ENCODE measurements around the gene POLQ.
"Not testable (repeated sequence)": the region's sequence is repeated elsewhere in the genome, so short reads cannot be mapped to it uniquely, and the experiment has no call there.

The POLQ gene

DNA sequence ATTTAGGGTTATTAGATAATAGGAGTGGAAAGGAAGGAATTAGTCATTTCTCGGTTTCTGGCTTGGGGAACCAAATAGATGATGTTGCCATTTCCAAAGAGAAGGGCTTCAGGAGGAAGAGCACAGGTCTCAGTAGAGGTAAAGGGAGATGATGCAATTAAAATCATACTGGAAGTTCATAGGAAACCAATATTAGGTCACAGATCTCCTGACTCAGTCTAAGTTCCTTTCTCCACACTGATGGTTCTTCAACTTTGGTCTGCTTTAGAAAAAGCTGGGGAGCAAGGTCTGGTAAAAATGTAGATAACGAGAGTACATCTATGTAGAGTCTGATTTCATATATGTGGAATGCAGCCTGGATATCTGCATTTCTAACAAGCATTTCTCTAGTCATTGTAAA, 130.9 kb downstream of the POLQ start:
- DNase-seq, result no peak

DNA sequence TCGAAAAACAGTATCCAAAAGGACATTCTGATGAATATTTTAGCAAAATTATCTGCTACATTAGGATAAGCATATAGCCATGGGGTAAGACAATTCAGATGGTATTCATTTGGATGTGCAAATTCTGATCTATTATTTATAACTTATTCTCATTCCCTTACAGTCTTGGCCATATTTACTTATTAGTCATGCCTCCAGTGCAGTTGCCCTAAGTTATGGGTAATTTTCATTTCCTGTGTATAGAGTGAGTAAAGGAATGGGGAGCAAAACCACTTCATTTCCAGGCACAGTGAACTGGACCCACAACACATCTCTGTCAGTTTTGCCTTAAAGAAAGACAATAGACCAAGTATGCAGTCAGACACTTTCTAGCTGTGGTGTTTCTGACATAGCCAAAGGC, 134.3 kb downstream of the POLQ start:
- no peak for DNase-seq

DNA sequence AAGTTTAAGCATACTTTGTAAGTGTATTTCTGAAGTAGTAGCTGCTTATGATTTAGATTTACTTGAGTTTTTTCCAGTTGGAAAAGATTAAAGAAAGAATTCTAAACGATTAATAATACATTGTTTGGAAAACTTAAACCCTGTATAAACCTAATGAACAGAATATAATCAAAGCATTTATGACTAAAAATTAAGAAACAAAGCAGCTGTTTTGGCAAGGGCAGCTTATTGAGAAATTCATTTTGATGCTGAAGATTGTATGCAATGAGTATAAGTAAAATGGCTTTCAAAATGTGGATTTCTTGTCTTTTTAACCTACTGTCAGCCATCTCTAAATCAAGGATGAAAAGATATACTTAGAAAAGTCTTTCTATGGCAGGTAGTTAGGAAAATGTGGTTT, 140.2 kb downstream of the POLQ start:
- no peak for DNase-seq

DNA sequence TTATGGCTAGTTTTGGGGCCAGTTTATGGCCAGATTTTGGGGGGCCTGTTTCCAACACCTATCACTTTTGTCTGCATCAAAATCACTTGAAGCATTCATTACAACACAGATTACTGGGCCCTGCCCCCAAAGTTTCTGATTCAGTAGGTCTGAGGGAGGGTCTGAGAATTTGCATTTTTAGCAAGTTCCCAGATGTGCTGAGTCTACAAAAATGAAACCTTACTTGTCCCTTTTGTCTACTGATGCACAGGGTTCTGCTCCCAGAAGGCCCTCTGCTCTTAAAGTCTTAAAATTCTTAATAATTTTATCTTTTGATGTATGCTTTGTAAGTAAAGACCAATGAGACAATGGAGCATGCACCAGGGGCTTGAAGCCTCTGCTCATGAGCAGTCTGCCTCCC, 146.0 kb downstream of the POLQ start:
- DNase-seq, result no peak

DNA sequence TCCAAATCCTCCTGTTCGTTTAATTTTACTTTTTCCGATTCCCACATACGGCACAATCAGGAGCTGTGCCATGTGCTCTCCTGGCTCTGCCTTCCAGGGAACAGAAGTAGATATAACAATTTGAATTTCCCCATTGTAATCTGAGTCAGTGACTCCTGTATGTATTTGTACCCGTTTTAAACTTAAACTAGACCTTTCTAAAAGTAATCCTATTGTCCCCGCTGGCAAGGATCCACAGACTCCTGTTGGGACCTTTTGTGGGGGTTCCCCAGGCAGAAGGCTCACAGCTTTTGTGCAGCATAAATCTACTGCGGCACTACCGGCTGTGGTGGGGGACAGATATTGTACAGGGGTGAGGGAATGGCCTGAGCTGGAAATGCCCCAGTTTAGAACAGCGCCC, 147.7 kb downstream of the POLQ start:
- not testable (repeated sequence) for DNase-seq

DNA sequence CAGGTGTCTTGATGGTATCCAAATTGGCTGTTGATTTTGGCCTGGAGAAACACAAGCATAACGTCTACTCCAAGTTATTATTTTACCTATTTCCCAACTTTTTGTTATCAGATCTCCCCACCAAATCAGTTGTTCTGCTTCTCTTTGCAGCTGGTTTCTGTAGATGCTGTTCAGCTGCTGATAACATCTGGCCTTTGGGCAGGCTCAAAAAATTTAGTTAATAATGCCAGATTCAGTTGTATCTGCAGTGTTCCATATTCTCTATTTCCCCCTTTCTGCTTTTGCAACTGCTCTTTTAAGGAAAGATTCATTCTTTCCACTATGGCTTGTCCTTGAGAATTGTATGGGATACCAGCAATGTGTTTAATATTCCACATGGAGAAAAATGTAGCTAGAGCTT, 149.8 kb downstream of the POLQ start:
- DNase-seq, result not testable (repeated sequence)

DNA sequence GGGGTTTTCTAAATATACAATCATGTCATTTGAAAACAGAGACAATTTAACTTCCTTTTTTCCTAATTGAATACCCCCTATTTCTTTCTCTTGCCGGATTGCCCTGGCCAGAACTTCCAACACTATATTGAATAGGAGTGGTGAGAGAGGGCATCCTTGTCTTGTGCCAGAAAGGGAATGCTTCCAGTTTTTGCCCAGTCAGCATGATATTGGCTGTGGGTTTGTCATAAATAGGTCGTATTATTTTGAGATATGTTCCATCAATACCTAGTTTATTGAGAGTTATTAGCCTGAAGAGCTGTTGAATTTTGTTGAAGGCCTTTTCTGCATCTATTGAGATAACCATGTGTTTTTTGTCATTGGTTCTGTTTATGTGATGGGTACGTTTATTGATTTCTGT, 157.5 kb downstream of the POLQ start:
- DNase-seq, result not testable (repeated sequence)
